Measurements from ENCODE around the gene GNG4.
A peak's percentile ranks its signal among the peaks of the same experiment; 100 is the strongest.

Gene GNG4

DNA sequence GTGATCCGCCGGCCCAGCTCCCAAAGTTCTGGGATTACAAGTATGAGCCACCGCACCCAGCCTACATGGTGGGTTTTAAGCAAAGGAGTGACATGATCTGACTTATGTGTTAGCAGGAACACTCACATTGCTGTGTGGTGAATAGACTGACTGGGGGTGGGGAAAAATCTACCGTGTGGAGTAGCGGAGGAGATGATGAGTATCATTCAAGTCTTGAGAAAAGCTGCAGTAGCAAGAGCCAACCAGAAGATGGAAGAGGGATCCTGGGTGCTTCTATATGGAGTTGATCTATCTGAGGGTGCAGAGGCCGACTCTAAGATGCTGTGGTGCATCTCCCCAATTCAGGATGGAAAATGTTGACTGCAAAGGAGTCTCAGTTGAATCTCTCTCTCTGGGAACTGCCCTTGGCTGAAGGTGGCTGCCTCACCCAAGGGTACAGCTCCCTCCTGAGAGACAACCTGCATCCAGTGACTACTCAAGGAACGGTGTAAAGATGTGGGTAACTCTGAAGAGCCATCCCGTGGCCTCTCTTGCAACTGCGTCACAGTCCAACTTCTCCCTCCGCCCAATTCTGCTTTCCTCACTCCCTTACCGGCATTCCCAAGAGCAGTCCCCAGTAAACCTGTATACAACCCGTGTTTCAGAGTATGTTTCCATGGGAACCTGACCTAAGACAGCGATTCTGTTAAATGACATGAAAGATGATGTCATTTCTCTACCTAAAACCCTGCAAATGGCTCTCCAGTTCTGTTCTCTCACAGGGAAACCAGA is 137.9 kb downstream of the GNG4 start:
- CTCF ChIA-PET: interaction anchor here (0.6 to 3.1 kb wide), 16 partner anchors 9 to 460 kb away, joined by 3 to 28 read pairs (median 4); no protein-coding TSS in a partner anchor
- H3K4me3 ChIP-seq (ENCODE audit: low read depth, low read length): no peak overlapping the region
- TF ChIP-seq, protein P1, sequence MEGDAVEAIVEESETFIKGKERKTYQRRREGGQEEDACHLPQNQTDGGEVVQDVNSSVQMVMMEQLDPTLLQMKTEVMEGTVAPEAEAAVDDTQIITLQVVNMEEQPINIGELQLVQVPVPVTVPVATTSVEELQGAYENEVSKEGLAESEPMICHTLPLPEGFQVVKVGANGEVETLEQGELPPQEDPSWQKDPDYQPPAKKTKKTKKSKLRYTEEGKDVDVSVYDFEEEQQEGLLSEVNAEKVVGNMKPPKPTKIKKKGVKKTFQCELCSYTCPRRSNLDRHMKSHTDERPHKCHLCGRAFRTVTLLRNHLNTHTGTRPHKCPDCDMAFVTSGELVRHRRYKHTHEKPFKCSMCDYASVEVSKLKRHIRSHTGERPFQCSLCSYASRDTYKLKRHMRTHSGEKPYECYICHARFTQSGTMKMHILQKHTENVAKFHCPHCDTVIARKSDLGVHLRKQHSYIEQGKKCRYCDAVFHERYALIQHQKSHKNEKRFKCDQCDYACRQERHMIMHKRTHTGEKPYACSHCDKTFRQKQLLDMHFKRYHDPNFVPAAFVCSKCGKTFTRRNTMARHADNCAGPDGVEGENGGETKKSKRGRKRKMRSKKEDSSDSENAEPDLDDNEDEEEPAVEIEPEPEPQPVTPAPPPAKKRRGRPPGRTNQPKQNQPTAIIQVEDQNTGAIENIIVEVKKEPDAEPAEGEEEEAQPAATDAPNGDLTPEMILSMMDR (IDR thresholded peaks at IDR 0.05; ENCODE audit: insufficient read depth, low read length, missing control alignments): no peak
- no peak for DNase-seq (ENCODE audit: low read depth, low spot score)
- POLR2A ChIA-PET: no interaction called here

DNA sequence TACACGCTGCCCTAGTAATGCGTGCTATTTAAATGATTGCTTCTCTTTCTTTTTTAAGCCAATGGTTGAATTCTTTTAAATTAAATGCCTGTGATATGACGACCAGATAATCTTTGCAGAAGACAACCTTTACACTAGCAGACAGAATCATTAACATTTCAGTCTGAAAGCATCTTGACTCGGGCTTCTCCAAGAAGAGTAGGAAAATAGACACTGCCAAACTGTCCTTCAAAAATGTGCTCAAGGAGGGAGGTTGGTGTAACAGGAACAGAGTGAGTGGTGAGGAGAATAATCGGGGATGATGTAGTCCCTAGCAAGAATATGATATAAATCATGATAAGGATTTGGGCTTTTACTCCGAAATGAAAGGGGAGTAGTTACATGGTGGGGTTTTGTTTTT is 138.8 kb downstream of the GNG4 start:
- no peak for DNase-seq (ENCODE audit: low read depth, low spot score)
- TF ChIP-seq, protein P1 (IDR thresholded peaks at IDR 0.05; ENCODE audit: insufficient read depth, low read length, missing control alignments): no peak
- POLR2A ChIA-PET: no interaction called here
- CTCF ChIA-PET: interaction anchor here (0.9 to 3.1 kb wide), 8 partner anchors 17 to 461 kb away, joined by 3 to 28 read pairs (median 6); no protein-coding TSS in a partner anchor
- H3K4me3 ChIP-seq (ENCODE audit: low read depth, low read length): no peak overlapping the region

DNA sequence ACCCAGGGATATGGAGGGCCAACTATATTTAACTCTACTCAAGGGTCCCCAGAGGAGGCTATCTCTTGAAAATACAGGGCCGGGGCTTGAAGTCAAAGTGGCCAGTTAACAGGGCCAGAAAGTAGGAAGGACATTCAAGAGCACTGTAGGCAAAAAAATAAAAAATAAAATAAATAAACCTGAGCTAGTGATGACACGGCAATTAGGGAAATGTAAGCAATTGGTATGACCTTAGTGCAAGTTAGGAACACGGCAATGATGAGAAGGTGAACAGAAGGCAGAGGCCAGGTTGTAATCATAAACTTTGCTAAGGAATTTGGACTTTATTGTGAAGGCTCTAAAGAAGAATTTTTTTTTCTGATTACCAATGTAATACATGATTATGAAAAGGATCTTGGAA is 142.0 kb downstream of the GNG4 start:
- DNase-seq (ENCODE audit: low read depth, low spot score): no peak
- TF ChIP-seq, protein P1 (IDR thresholded peaks at IDR 0.05; ENCODE audit: insufficient read depth, low read length, missing control alignments): no peak
- ChIA-PET CTCF (interaction anchor here (2.0 to 4.4 kb wide), 2 partner anchors 9 to 277 kb away, joined by 8 to 64 read pairs; no protein-coding TSS in a partner anchor), POLR2A (no interaction called here)
- no peak overlapping the region for H3K4me3 ChIP-seq (ENCODE audit: low read depth, low read length)

DNA sequence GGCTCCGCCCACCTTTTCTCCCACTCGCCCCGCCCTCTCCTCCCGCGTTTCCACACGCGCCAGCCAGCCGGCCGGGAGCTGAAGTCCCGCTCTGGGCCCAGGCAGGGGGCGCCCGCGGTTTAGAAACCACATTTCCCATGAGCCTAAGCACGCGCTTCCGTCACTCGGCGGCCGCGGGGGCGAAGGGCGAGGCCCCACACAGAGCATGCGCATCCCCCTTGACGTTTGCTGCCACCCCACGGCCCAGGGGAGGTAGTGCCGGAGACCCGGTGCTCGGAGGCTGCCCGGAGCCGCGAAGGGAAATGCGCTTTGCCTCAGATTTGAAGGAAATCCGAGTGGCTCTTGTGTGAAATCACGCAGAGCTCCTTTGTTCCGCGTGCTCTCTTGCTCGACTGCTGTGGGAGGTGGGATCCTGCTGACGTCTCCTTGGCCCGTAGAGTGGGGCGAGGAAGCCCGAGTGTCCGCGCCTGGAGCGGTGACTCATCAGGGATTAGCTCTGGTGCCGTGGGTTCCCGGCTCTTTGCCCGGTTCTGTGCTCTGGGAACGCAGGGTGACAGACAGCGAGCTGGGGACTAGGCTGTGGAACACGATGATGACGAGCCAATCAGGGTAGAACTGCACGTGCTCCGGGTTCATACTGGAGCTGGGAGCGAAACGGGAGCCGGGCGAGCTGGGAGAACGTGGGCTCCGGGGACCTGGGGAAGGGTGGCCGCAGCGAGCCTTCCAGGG is 144.9 kb downstream of the GNG4 start:
- CTCF ChIA-PET: interaction anchor here (0.6 to 4.7 kb wide), 55 partner anchors 10 to 1017 kb away, joined by 3 to 75 read pairs (median 3); no protein-coding TSS in a partner anchor
- peak; percentile 91 for DNase-seq (ENCODE audit: low read depth, low spot score)
- H3K4me3 ChIP-seq (ENCODE audit: low read depth, low read length): peak overlapping the region; percentile 90
- POLR2A ChIA-PET: interaction anchor here (0.6 to 1.5 kb wide), 12 partner anchors 14 to 479 kb away, joined by 3 to 6 read pairs (median 3); partner anchors contain the start of genes ARID4B, GGPS1, RBM34 and TBCE
- TF ChIP-seq, protein P1 (IDR thresholded peaks at IDR 0.05; ENCODE audit: insufficient read depth, low read length, missing control alignments): peak; percentile 87

DNA sequence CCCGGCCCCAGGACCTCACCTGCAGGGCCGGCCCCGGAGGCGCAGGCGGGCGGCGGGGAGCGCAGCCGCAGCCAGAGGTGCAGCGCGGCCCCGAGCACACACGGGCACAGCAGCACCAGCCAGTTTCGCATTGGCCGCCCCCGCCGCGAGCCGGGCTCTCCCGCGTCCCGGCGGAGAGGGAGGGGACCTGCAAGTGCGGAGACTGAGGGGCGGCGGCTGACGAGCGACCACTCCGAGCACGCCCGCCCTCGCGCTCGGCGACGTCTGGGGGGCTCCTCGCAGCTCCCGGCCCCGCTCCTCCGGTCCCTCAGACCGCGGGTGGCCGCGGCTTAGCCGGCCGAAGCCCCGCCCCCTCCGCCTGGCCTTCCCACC is 145.5 kb downstream of the GNG4 start, which contains the start of gene B3GALNT2:
Gene B3GALNT2, minus strand, starts transcription at position 331 of the 372 bp plus-strand sequence. Its CDS starts 200 bp downstream, at position 131.
- ChIA-PET POLR2A (interaction anchor here (0.6 to 1.5 kb wide), 10 partner anchors 15 to 480 kb away, joined by 3 to 6 read pairs (median 4); partner anchors contain the start of genes ARID4B, GGPS1, RBM34 and TBCE), CTCF (interaction anchor here (0.6 to 4.7 kb wide), 43 partner anchors 9 to 1017 kb away, joined by 3 to 75 read pairs (median 4); no protein-coding TSS in a partner anchor)
- TF ChIP-seq, protein P1 (IDR thresholded peaks at IDR 0.05; ENCODE audit: insufficient read depth, low read length, missing control alignments): no peak
- no peak for DNase-seq (ENCODE audit: low read depth, low spot score)
- H3K4me3 ChIP-seq (ENCODE audit: low read depth, low read length): peak within 1 kb of the TSS; percentile 90
